Fibroblast of villous mesenchyme (primary cell): Measurements from ENCODE around the gene OXSR1. TPM values are rescaled to one million over a fixed set of nuclear protein-coding genes. Genes with fewer than 3 reads are reported as not detected.

Experiments
- DNase-seq: peaks from one replicate; pipeline ENCODE4 v3.0.0-alpha.2; 2010; ENCODE audit warnings: low read depth
- H3K4me3 ChIP-seq: 2 replicates; pipeline ENCODE4 v1.5.1; 2011; ENCODE audit warnings: low read depth, mild to moderate bottlenecking, low read length
- total RNA-seq: library from RNA; depleted of rRNA; stranded (reverse); fragments of >200 nt; gene quantifications from 2 replicates; pipeline ENCODE4 v1.2.3, GENCODE V29; 2012
- TF ChIP-seq, protein P1 (sequence below): IDR thresholded peaks from 2 replicates; pipeline ENCODE4 v1.5.1; 2012; ENCODE audit warnings: low read depth, mild to moderate bottlenecking, low read length; ENCODE audit not compliant: insufficient read depth

OXSR1 gene
- total RNA-seq, 1 donor: 68.2 TPM

GRCh38 chr3:38140326-38141172 lies 24.8 kb upstream of the OXSR1 start:
- H3K4me3 ChIP-seq: no peak overlapping the region
- TF ChIP-seq, protein P1, sequence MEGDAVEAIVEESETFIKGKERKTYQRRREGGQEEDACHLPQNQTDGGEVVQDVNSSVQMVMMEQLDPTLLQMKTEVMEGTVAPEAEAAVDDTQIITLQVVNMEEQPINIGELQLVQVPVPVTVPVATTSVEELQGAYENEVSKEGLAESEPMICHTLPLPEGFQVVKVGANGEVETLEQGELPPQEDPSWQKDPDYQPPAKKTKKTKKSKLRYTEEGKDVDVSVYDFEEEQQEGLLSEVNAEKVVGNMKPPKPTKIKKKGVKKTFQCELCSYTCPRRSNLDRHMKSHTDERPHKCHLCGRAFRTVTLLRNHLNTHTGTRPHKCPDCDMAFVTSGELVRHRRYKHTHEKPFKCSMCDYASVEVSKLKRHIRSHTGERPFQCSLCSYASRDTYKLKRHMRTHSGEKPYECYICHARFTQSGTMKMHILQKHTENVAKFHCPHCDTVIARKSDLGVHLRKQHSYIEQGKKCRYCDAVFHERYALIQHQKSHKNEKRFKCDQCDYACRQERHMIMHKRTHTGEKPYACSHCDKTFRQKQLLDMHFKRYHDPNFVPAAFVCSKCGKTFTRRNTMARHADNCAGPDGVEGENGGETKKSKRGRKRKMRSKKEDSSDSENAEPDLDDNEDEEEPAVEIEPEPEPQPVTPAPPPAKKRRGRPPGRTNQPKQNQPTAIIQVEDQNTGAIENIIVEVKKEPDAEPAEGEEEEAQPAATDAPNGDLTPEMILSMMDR: no peak
- no peak for DNase-seq

GRCh38 chr3:38141173-38141951 lies 24.0 kb upstream of the OXSR1 start:
- no peak overlapping the region for H3K4me3 ChIP-seq
- TF ChIP-seq, protein P1: no peak
- DNase-seq: no peak

DNA sequence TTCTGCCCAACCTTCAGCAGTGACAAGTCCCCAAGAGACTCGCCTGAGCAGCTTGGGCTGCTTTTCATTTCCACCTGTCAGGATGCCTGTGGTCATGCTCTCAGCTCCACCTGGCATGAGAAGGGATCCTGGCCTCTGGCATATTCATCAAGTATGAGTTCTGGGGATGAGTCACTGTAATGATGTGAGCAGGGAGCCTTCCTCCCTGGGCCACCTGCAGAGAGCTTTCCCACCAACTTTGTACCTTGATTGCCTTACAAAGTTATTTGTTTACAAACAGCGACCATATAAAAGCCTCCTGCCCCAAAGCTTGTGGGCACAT lies 23.4 kb upstream of the OXSR1 start:
- H3K4me3 ChIP-seq: no peak overlapping the region
- no peak for DNase-seq
- TF ChIP-seq, protein P1: no peak

- TF ChIP-seq, protein P1: no peak
- H3K4me3 ChIP-seq: no peak overlapping the region
- no peak for DNase-seq
Observed at GRCh38 chr3:38142959-38143358, 22.4 kb upstream of the OXSR1 start.

- TF ChIP-seq, protein P1: no peak
- no peak overlapping the region for H3K4me3 ChIP-seq
- DNase-seq: no peak
Observed at GRCh38 chr3:38143511-38143910, 21.8 kb upstream of the OXSR1 start.

GRCh38 chr3:38146504-38146903 lies 18.8 kb upstream of the OXSR1 start:
- no peak overlapping the region for H3K4me3 ChIP-seq
- TF ChIP-seq, protein P1: no peak
- no peak for DNase-seq
